ENCODE measurements around the gene CDHR1.
"Not testable (repeated sequence)": the region's sequence is repeated elsewhere in the genome, so short reads cannot be mapped to it uniquely, and the experiment has no call there.

CDHR1 gene

GRCh38 chr10:84194424-84195043, at the start of gene CDHR1:
Gene CDHR1, plus strand, starts transcription at chr10:84194537. Its CDS starts 224 bp downstream, at chr10:84194761.
- no peak for DNase-seq

- DNase-seq: no peak
Measured at GRCh38 chr10:84147347-84147746, 47.0 kb upstream of the CDHR1 start.

DNA sequence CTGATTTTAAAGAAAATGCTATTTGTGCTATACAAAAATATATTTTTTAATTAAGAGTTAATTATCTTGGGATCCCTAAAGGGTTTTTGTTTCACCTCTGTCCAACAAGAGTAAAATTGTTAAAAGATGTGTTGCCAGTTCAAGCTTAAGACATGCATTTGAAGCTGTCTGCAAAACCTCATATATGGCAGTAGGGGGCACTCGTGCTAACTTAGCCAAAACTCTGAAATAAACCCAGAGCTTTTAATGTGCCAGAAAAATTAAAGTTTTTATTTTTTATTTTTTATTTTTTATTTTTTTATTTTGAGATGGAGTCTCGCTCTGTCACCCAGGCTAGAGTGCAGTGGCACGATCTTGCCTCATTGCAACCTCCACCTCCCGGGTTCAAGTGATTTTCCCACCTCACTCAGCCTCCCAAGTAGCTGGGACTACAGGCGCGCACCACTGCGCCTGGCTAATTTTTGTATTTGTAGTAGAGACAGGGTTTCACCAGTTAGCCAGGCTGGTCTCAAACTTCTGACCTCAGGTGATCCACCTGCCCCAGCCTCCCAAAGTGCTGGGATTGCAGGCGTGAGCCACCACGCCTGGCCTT, 46.2 kb upstream of the CDHR1 start:
- DNase-seq: peak; percentile 21

DNA sequence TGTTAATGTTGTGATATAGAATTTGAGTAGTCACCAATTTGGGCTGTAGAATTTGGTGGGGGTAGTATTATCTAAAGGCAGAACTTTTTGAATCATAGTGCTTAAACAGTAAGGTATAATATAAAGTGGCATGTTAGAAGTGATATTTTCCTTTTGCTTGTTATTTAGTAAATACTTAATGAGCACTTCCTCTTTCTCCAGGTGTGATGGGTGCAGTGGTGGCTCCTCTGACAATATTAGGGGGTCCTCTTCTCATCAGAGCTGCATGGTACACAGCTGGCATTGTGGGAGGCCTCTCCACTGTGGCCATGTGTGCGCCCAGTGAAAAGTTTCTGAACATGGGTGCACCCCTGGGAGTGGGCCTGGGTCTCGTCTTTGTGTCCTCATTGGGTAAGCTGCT, 44.5 kb upstream of the CDHR1 start:
- DNase-seq: no peak

- no peak for DNase-seq
Measured at GRCh38 chr10:84152769-84153168, 41.6 kb upstream of the CDHR1 start.

GRCh38 chr10:84155521-84155920, 38.8 kb upstream of the CDHR1 start:
- no peak for DNase-seq

GRCh38 chr10:84156009-84156408, 38.3 kb upstream of the CDHR1 start:
- DNase-seq: no peak

DNA sequence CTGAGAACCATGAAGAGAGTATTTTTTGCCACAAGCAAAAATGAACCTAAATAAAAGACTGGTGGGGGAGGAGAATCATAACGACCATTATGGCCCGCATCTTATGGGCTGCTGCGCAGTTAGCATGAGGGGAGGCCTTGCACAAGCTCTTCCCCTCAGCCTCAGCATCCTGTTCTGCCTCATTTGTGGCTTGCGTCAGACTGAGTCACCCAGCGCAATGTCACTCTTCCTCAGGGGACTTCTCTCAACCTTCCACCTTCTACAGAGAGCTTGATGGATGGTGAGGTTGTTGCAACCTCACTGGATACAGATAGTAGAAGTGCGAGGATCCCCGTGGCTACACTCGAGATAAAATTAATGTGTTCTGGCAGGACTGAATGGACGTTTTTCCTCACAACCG, 37.6 kb upstream of the CDHR1 start:
- DNase-seq: no peak

- no peak for DNase-seq
Measured at GRCh38 chr10:84158061-84158460, 36.3 kb upstream of the CDHR1 start.

- no peak for DNase-seq
Measured at GRCh38 chr10:84158550-84158949, 35.8 kb upstream of the CDHR1 start.

- no peak for DNase-seq
Measured at GRCh38 chr10:84159076-84159685, 35.2 kb upstream of the CDHR1 start.

DNA sequence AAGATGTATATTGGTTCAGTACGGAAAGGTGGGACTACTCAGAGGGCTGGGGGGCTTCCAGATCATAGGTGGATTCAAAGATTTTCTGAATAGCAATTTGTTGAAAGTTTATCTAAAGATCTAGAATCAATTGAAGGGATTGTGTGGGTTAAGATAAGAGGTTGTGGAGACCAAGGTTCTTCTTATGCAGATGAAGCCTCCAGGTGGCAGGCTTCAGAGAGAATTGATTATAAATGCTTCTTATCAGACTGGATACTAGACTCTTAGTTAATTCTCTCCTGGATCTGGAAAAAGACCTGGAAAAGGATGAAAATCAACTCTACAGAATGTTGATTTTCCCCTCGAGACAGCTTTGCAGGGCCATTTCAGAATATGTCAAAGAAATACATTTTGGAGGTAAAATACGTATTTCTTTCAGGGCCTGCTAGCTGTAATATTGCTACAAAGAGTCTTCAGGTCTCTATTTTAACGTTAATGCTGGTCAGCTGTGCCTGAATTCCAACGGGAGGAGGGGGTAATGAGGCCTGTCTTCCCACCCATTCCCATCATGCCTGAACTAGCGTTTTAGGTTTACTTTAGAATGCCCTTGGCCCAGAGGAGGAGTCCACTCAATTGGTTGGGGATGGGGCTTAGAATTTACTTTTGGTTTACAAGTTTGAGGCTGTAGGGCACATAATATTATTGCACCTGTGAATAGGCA, 33.5 kb upstream of the CDHR1 start:
- no peak for DNase-seq

DNA sequence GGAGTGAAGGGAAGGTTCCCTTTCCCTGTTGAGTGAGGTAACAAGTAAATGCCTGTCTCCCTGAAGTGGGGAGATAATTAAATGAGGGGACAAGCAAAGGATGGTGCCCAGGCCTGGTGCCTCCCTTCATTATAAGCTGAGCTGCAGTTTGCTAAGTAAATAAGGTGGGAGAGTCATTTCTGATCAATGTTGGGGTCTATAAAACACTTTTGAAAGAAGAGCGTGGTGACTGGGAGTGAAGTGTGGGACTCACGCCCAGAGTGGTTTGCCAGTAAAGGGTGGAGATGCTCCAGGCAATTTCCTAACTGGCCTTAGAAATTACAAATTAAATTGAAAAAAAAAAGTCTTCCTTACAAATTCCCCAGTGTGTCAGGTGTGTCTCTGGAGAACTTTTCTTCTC, 30.3 kb upstream of the CDHR1 start:
- DNase-seq: no peak

DNA sequence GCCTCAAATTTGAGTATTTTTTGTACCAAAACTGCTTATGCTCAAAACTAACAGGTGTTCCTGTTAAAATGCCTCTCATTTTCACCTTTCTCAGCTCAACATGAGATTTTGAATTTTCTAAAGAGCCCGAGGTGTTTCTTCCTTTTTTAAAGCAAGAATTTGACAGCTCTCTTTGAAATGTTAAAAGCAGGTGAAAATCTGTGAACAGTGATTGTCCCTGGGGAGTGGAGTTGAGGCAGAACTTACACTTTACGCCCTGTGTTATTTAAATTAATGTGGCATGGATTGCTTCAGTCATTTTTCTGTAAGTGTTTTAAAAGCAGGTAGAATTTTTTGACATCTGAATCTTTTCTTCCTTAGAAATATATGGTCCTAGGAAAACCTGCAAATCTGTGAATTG, 29.9 kb upstream of the CDHR1 start:
- DNase-seq: no peak

DNA sequence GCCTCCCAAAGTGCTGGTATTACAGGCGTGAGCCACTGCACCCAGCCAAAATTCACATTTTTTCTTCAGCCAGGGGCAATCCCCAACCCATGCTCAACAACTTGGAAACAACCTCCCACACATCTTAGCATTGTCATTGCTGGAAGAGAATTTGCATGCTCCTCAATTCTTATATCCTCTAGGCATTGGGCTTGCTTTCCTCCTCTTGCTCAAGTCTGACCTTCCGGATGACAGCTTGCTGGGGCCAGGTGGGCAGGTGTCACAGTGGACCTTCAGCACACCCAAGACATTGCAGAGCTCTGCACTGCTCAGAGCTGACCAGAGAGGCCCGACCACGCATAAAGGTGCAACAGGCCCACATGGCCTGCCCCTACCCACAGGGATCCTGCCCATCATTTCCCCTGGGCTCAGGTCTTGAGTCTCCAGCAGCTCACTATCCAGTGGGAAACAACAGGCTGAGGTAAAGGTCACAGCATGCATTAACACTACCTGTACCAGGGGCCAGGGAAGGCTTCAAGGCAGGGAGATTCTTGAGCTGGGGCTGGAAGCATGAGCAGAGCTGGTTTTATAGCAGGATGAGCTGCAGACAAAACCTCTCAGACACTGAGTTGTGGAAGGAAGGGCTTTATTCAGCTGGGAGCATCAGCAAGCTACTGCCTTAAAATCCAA, 27.6 kb upstream of the CDHR1 start:
- DNase-seq: no peak

GRCh38 chr10:84167289-84167653, 27.1 kb upstream of the CDHR1 start:
- not testable (repeated sequence) for DNase-seq

GRCh38 chr10:84168382-84168781, 26.0 kb upstream of the CDHR1 start:
- DNase-seq: not testable (repeated sequence)

DNA sequence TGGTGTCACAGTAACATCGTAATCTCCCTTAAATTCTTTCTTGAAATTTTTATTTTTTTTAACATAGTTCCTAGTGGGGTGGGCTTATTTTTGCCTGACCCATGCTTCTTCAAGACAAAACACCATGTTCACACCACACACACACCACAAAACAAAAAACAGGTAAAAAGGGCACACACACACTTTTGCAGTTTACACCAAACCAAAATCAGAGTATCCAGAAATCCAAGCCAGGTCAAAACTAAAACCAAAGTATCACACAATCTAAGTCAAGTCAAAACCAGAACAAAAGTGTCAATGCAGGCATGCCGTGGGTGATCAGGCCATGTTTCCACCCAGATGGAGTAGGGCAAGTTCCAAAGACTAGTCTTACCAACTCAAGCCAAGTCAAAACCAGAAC, 23.1 kb upstream of the CDHR1 start:
- not testable (repeated sequence) for DNase-seq

DNA sequence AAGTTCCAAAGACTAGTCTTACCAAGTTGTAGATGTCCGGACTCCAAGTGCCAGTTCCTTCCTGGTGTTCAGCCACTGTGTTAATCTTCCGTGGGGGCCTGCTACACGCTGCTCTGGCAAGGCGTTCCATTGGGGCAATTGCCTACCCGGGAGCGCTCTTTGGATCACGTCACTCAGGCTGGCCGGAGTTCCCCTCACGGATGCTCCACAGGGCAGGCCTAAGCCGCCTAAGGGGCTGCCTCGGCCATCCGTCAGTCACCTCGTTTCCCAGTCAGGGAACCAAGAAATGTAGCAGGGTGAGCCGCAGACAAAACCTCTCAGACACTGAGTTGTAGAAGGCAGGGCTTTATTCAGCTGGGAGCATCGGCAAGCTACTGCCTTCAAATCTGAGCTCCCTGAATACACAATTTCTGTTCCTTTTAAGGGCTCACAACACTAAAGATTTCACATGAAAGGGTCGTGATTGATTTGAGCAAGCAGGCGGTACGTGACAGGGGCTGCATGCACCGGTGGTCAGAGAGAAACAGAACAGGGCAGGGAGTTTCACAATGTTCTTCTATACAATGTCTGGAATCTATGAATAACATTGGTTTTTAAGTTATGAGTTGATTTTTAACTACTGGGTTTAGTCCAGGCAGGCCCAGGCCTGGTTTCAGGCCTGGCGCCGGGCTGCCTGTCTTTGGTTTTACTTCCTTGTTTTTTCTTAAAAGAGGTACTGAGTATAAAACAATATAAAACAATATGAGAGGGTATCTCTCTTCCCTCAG, 22.5 kb upstream of the CDHR1 start:
- not testable (repeated sequence) for DNase-seq

DNA sequence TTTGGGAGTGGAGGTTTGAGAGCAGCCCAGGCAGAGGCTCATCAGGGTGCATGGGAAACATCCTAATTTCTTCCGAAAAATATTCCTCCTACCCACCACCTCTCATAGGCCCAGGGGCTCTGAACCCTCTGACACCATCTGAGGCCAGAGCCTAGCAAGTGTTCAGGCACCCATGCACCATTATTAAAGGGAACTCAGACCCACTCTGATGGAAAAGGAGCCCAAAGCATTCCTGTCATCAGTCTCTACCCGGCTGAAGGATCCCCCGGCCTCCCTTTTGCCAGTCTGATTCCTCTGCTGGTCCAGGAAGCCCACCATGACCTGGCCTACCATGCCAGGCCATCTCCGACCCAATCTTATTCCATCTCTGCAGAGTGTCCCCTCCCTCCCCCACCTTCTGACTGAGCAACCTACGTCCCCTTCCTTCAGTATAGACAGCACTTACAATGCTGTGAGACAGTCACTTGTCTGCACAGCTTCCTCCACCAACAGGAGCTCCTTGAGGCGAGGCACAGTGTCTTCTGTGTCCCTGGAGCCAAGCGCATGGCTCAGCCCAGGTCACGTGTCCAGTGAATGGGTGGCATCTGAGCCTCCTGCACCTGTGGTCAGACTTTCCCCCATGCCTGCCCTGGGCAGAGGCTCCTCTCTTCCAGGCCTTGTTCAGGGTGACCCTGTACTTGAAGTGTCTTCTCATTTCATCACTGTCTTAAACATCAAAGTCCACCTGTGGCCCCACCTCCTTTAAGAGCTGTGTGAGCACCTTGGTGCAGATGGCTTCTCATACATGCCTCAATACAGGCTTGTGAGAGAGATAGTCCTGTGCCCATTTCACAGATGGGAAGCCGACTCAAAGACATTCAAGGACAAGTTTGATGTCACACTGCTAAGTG, 21.6 kb upstream of the CDHR1 start:
- no peak for DNase-seq

DNA sequence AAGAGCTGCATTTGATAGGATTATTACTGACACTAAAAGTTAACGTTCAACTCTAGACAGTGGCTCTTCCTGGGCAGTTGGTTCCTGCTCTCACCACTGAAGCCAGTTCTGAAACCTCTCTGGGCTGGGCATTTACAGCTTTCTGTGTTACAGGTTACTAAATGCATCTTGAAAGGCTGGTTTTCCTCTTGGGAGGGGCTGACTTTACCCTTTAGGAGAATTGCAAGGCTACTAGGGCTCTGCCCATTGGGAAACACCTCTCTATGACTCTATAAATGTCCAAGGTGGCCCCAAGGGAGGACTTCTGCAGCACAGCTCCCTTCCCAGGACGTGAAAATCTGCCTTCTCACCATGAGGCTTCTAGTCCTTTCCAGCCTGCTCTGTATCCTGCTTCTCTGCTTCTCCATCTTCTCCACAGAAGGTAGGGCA, 20.8 kb upstream of the CDHR1 start, which contains the start of gene GPR15LG:
GPR15LG (plus strand) TSS at position 301 of the 429 bp plus-strand sequence; CDS start at position 352, 51 bp downstream.
- no peak for DNase-seq
